Activated T-cell treated with anti-CD3 and anti-CD28 coated beads for 1 hour (primary cell): Measurements from ENCODE around the gene CNPY1.

Experiments used
- DNase-seq: peaks from one replicate; pipeline ENCODE4 v3.0.0-alpha.2; 2020; ENCODE audit warnings: low read depth

CNPY1 gene

DNA sequence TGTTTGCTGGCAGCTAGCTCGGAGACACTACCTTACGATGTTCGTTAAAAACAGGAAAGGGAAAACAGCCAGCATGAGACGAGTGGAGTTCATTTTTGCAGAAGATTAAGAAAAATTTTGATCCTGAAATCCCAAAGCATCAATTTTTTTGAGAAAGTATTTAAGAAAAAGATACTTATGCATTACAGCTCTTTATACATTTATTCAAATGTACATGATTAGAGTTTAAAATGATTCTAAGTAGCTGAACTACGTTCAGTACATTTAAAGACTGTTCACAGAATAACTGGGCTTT is 34.7 kb downstream of the CNPY1 start:
- DNase-seq, result no peak

DNA sequence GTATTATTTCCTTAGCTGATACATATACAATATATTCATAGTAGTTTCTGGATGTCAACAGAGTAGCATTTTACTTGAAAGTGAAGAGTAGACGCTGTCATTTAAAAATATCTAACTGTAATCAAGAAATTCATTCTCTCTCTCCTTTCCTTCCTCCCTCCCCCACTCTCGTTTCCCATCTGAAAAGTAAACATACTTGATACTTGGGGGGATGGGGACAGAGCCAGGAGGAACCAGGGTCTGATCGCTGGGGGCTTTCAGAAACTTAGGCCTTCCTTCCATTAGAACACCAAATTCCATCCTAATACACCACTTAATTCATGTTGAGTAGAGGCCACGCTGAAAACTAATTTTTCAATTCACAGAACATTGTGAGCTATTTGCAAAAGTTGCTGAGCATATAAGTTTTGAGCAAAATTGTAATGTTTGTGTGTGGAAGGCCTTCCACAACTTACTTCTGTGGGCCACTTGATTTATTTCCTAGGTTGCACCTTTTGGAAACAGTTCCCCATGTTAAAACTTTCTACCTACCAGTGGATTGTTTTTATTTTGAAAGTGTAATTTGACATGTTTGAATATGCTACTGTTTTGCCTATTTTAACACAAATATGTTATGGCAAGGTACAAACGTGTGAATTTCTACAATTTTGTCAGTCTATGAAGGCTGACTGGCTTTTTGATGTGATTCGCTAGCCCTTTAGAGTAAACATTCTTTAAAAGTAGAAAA is 35.2 kb downstream of the CNPY1 start:
- no peak for DNase-seq

- DNase-seq, result no peak
Observed at GRCh38 chr7:155509725-155510551, 36.4 kb downstream of the CNPY1 start.

DNA sequence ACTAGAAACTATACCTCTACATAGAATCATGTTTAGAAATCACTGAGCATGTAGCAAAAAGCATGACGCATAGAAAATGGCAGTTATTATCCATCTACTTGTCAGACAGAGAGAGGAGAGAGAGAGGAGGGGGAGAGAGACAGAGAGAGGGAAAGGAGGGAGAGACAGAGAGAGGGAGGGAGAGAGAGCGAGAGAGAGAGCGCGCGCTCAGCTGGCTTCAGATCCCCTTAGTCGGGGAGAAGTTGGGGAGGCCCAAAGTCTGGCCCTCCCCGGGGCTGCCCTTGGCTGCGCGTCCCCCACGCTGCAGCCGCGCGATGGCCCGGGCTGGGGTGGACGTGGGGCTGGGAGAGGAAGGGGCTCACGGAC is 37.0 kb downstream of the CNPY1 start:
- DNase-seq, result no peak

- no peak for DNase-seq
Observed at GRCh38 chr7:155508376-155509358, 37.7 kb downstream of the CNPY1 start.

GRCh38 chr7:155507576-155507975 is 38.8 kb downstream of the CNPY1 start:
- DNase-seq, result no peak

GRCh38 chr7:155506854-155507337 is 39.5 kb downstream of the CNPY1 start:
- no peak for DNase-seq

GRCh38 chr7:155505422-155505793 is 41.0 kb downstream of the CNPY1 start:
- DNase-seq, result no peak

GRCh38 chr7:155497149-155497901 is 49.0 kb downstream of the CNPY1 start:
- no peak for DNase-seq

GRCh38 chr7:155496267-155497005 is 49.9 kb downstream of the CNPY1 start:
- DNase-seq, result no peak

DNA sequence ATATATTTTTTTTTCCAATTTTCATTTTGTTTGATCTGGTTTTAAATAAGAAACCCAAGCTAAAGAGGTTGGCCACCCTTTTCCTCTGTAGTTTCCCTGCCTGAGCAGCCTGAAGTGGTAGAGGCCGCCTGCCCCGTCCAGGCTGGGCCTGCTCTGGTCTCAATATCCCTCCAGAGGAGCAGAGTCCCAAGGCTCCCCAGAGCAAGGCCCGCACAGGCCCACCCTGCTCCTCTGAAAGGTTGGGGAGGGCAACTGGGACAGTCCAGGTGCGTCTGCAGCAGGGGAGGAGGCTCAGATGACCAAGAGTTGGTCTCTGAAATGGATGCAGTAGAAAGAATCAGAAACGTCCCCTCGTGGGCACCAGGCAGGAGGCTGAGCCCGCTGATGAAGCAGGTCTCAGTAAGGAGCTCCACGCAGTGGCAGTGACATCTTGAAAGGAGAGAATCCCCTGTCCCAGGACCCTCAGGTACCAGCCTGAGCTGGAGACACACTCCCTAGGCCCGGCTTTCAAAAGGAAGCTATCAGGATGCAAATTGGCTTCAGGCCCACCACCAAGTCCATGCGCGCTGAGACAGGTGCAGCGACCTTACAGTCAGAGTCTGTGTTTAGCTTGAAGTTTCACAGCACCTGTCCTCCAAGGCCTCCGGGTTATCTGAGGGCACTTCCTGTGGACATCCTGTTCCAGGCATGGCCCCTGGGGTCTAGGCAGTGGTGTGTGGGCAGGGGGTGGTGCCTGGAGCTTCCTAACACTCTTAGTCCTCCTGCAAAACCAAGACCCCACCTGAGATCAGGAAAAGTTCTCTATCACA is 50.7 kb downstream of the CNPY1 start:
- DNase-seq, result no peak

GRCh38 chr7:155494551-155494950 is 51.8 kb downstream of the CNPY1 start:
- no peak for DNase-seq

- no peak for DNase-seq
Observed at GRCh38 chr7:155493744-155494538, 52.4 kb downstream of the CNPY1 start.

GRCh38 chr7:155491812-155492211 is 54.5 kb downstream of the CNPY1 start:
- no peak for DNase-seq

GRCh38 chr7:155490697-155491628 is 55.4 kb downstream of the CNPY1 start:
- DNase-seq, result no peak

- DNase-seq, result no peak
Observed at GRCh38 chr7:155489862-155490696, 56.3 kb downstream of the CNPY1 start.

DNA sequence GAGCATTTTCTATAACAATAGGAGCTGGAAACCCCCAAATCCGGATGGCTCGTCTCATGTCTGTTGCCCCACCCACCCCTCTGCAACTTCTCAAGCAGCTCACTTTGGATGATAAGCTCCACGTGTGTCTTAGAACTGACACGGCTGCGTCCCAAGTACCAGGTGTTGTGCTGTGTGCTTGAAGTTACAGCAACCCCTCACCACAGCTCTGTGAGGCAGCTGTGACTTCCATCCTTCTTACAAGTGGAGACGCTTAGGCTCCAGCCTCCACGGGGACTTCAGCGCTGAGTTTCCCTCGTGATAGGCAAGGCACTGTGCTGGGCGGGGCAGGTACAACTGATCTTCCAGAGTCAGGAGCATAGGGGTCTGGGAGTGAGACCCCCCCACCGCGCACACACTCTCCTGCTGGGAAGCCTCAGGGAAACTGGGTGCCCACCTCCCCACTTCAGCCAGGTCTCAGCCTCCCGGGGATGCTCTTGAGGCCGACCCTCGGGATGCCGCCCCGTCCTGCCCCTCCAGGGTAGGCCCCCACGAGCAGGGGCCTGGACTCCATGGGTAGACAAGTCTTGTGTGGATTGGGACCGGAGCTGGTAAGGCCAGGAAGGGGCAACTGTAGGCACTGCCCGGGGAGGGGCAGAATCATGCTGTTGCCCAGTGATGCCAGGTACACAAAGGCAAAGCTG is 57.1 kb downstream of the CNPY1 start:
- no peak for DNase-seq
